ENCODE results near the gene GARNL3. TPM values are rescaled to one million over a fixed set of nuclear protein-coding genes. Genes with fewer than 3 reads are reported as not detected.
A peak's percentile ranks its signal among the peaks of the same experiment; 100 is the strongest.

Gene GARNL3, protein sequence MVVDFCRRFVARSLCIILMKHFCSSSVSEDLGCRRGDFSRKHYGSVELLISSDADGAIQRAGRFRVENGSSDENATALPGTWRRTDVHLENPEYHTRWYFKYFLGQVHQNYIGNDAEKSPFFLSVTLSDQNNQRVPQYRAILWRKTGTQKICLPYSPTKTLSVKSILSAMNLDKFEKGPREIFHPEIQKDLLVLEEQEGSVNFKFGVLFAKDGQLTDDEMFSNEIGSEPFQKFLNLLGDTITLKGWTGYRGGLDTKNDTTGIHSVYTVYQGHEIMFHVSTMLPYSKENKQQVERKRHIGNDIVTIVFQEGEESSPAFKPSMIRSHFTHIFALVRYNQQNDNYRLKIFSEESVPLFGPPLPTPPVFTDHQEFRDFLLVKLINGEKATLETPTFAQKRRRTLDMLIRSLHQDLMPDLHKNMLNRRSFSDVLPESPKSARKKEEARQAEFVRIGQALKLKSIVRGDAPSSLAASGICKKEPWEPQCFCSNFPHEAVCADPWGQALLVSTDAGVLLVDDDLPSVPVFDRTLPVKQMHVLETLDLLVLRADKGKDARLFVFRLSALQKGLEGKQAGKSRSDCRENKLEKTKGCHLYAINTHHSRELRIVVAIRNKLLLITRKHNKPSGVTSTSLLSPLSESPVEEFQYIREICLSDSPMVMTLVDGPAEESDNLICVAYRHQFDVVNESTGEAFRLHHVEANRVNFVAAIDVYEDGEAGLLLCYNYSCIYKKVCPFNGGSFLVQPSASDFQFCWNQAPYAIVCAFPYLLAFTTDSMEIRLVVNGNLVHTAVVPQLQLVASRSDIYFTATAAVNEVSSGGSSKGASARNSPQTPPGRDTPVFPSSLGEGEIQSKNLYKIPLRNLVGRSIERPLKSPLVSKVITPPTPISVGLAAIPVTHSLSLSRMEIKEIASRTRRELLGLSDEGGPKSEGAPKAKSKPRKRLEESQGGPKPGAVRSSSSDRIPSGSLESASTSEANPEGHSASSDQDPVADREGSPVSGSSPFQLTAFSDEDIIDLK
- 20.0 and 43.8 TPM in 2 replicates for polyA plus RNA-seq
- polyA minus RNA-seq, result 35.8 and 51.1 TPM in 2 replicates

DNA sequence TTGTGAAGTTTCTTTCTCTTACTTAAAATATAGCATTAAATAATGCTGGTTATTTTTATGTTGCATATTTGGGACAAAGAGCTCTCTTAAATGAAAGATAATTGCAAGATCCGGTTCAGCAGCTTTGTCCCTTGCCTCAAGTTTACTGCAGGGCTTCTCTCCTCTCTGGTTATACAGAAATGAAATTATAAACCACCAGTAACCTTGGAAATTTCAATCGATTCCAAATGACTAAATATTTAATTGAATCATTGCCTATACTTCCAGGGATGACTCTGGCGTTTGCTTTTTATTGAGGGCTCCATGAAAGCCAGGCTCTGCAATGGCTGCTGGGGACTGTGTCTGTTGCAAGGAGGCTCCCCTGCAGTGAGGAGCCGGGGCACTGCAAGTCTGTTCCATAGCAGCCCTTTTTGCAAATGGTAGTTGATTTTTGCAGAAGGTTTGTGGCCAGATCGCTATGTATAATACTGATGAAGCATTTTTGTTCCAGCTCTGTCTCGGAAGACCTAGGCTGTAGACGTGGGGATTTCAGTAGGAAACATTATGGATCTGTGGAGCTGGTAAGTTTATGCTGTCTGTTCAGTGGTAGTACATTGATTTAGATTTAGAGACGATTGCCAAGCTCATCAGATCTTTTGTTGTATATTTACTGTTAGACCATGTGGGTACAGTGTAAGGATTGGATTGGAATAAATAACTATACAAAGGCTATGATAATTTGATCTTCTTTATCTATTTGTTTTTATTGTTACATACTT lies at the start of gene GARNL3:
Gene GARNL3 (plus strand): TSS at position 313 of the 758 bp plus-strand sequence. CDS start 104 bp downstream, at position 417.
- H4K20me1 ChIP-seq (ENCODE audit: insufficient read depth), result no peaks in the 10 kb centered on the region

More for the DNA sequence above, at the start of gene GARNL3:
- Histone ChIP-seq H3K79me2 (replicated peaks; ENCODE audit: insufficient read depth, low read length) (peaks cover 7% of the 10 kb centered on the region), H3K4me3 (ENCODE audit: low read length) (peak within 1 kb of the TSS; percentile 61), H3K27me3 (ENCODE audit: insufficient read depth, low read depth, low read length) (no peaks in the 10 kb centered on the region), H3K27ac (ENCODE audit: low read length) (peak within 1 kb of the TSS; percentile 61), H3K9me2 (ENCODE audit: insufficient read depth, low read length) (no peaks in the 10 kb centered on the region), H3K9me3 (ENCODE audit: low read length) (no peaks in the 10 kb centered on the region), H3K4me2 (ENCODE audit: low read length) (peak within 1 kb of the TSS; percentile 54), H2AFZ (ENCODE audit: low read depth, low read length) (peak within 1 kb of the TSS; percentile 40), H3K36me3 (ENCODE audit: insufficient read depth, low read length) (no peaks in the 10 kb centered on the region), H3F3A (ENCODE audit: insufficient read depth, low read length, poor library complexity, severe bottlenecking) (no peaks in the 10 kb centered on the region), H3K9ac (ENCODE audit: low read length) (peak within 1 kb of the TSS; percentile 56)
- TF ChIP-seq SMC3 (conservative IDR thresholded peaks at IDR 0.05; ENCODE audit: poor library complexity) (no peak), EP300 (conservative IDR thresholded peaks at IDR 0.05; ENCODE audit: poor library complexity, severe bottlenecking) (no peak), POLR2AphosphoS5 (IDR thresholded peaks at IDR 0.05) (no peak), TAF1 (IDR thresholded peaks at IDR 0.05; ENCODE audit: low read depth) (peak; percentile 70), EZH2 (IDR thresholded peaks at IDR 0.05; ENCODE audit: borderline replicate concordance, insufficient read depth, low read length, poor library complexity, severe bottlenecking) (no peak), RAD21 (conservative IDR thresholded peaks at IDR 0.05) (peak; percentile 21), MXI1 (conservative IDR thresholded peaks at IDR 0.05; ENCODE audit: poor library complexity, severe bottlenecking) (no peak)
- TF ChIP-seq, protein P1, sequence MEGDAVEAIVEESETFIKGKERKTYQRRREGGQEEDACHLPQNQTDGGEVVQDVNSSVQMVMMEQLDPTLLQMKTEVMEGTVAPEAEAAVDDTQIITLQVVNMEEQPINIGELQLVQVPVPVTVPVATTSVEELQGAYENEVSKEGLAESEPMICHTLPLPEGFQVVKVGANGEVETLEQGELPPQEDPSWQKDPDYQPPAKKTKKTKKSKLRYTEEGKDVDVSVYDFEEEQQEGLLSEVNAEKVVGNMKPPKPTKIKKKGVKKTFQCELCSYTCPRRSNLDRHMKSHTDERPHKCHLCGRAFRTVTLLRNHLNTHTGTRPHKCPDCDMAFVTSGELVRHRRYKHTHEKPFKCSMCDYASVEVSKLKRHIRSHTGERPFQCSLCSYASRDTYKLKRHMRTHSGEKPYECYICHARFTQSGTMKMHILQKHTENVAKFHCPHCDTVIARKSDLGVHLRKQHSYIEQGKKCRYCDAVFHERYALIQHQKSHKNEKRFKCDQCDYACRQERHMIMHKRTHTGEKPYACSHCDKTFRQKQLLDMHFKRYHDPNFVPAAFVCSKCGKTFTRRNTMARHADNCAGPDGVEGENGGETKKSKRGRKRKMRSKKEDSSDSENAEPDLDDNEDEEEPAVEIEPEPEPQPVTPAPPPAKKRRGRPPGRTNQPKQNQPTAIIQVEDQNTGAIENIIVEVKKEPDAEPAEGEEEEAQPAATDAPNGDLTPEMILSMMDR (IDR thresholded peaks at IDR 0.05; ENCODE audit: poor library complexity, severe bottlenecking), result no peak
- TF ChIP-seq, protein P2, sequence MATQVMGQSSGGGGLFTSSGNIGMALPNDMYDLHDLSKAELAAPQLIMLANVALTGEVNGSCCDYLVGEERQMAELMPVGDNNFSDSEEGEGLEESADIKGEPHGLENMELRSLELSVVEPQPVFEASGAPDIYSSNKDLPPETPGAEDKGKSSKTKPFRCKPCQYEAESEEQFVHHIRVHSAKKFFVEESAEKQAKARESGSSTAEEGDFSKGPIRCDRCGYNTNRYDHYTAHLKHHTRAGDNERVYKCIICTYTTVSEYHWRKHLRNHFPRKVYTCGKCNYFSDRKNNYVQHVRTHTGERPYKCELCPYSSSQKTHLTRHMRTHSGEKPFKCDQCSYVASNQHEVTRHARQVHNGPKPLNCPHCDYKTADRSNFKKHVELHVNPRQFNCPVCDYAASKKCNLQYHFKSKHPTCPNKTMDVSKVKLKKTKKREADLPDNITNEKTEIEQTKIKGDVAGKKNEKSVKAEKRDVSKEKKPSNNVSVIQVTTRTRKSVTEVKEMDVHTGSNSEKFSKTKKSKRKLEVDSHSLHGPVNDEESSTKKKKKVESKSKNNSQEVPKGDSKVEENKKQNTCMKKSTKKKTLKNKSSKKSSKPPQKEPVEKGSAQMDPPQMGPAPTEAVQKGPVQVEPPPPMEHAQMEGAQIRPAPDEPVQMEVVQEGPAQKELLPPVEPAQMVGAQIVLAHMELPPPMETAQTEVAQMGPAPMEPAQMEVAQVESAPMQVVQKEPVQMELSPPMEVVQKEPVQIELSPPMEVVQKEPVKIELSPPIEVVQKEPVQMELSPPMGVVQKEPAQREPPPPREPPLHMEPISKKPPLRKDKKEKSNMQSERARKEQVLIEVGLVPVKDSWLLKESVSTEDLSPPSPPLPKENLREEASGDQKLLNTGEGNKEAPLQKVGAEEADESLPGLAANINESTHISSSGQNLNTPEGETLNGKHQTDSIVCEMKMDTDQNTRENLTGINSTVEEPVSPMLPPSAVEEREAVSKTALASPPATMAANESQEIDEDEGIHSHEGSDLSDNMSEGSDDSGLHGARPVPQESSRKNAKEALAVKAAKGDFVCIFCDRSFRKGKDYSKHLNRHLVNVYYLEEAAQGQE (IDR thresholded peaks at IDR 0.05; ENCODE audit: borderline replicate concordance), result peak; percentile 50

Measured in neural cell (in vitro differentiated cells).